ENCODE data around the gene NR2E1. TPM values are rescaled to one million over a fixed set of nuclear protein-coding genes. Genes with fewer than 3 reads are reported as not detected.

Gene NR2E1
- total RNA-seq, 1 donor from 2014 or later = not detected

GRCh38 chr6:108118810-108119768 lies 46.7 kb upstream of the NR2E1 start:
- Mint-ChIP-seq H3K9me3 (ENCODE audit: low read depth) (no peaks in the 10 kb centered on the region), H3K36me3 (ENCODE audit: insufficient read depth) (no peaks in the 10 kb centered on the region), H3K27ac (peak overlapping the region; percentile 47), H3K4me3 (ENCODE audit: low read depth) (peak overlapping the region; percentile 40), H3K4me1 (ENCODE audit: low read depth) (peaks cover 22% of the 10 kb centered on the region), H3K27me3 (peaks cover 91% of the 10 kb centered on the region)
- TF ChIP-seq CTCF (IDR thresholded peaks at IDR 0.05; ENCODE audit: unreplicated experiment) = no peak
- no peak for DNase-seq (ENCODE audit: low spot score, unreplicated experiment)

- H3K36me3 Mint-ChIP-seq (ENCODE audit: insufficient read depth) = no peaks in the 10 kb centered on the region
- peaks cover 91% of the 10 kb centered on the region for H3K27me3 Mint-ChIP-seq
- H3K27ac Mint-ChIP-seq = no peak overlapping the region
- TF ChIP-seq CTCF (IDR thresholded peaks at IDR 0.05; ENCODE audit: unreplicated experiment) = no peak
- no peaks in the 10 kb centered on the region for H3K9me3 Mint-ChIP-seq (ENCODE audit: low read depth)
- DNase-seq (ENCODE audit: low spot score, unreplicated experiment) = no peak
- peaks cover 21% of the 10 kb centered on the region for H3K4me1 Mint-ChIP-seq (ENCODE audit: low read depth)
- no peak overlapping the region for H3K4me3 Mint-ChIP-seq (ENCODE audit: low read depth)
Observed at GRCh38 chr6:108119769-108120141, 46.1 kb upstream of the NR2E1 start.

- TF ChIP-seq CTCF (IDR thresholded peaks at IDR 0.05; ENCODE audit: unreplicated experiment) = no peak
- no peak for DNase-seq (ENCODE audit: low spot score, unreplicated experiment)
- no peaks in the 10 kb centered on the region for H3K36me3 Mint-ChIP-seq (ENCODE audit: insufficient read depth)
- H3K4me1 Mint-ChIP-seq (ENCODE audit: low read depth) = peaks cover 16% of the 10 kb centered on the region
- H3K9me3 Mint-ChIP-seq (ENCODE audit: low read depth) = no peaks in the 10 kb centered on the region
- H3K27me3 Mint-ChIP-seq = peaks cover 91% of the 10 kb centered on the region
- peak overlapping the region; percentile 24 for H3K27ac Mint-ChIP-seq
- no peak overlapping the region for H3K4me3 Mint-ChIP-seq (ENCODE audit: low read depth)
Observed at GRCh38 chr6:108120311-108120710, 45.5 kb upstream of the NR2E1 start.

- no peak for TF ChIP-seq CTCF (IDR thresholded peaks at IDR 0.05; ENCODE audit: unreplicated experiment)
- no peaks in the 10 kb centered on the region for H3K36me3 Mint-ChIP-seq (ENCODE audit: insufficient read depth)
- no peak for DNase-seq (ENCODE audit: low spot score, unreplicated experiment)
- peaks cover 13% of the 10 kb centered on the region for H3K4me1 Mint-ChIP-seq (ENCODE audit: low read depth)
- H3K9me3 Mint-ChIP-seq (ENCODE audit: low read depth) = no peaks in the 10 kb centered on the region
- peaks cover 89% of the 10 kb centered on the region for H3K27me3 Mint-ChIP-seq
- H3K4me3 Mint-ChIP-seq (ENCODE audit: low read depth) = no peak overlapping the region
- H3K27ac Mint-ChIP-seq = no peak overlapping the region
Observed at GRCh38 chr6:108121612-108122011, 44.2 kb upstream of the NR2E1 start.

GRCh38 chr6:108123481-108123929 lies 42.3 kb upstream of the NR2E1 start:
- no peaks in the 10 kb centered on the region for H3K9me3 Mint-ChIP-seq (ENCODE audit: low read depth)
- no peak overlapping the region for H3K27ac Mint-ChIP-seq
- H3K4me3 Mint-ChIP-seq (ENCODE audit: low read depth) = no peak overlapping the region
- peaks cover 86% of the 10 kb centered on the region for H3K27me3 Mint-ChIP-seq
- no peaks in the 10 kb centered on the region for H3K36me3 Mint-ChIP-seq (ENCODE audit: insufficient read depth)
- TF ChIP-seq CTCF (IDR thresholded peaks at IDR 0.05; ENCODE audit: unreplicated experiment) = no peak
- no peak for DNase-seq (ENCODE audit: low spot score, unreplicated experiment)
- H3K4me1 Mint-ChIP-seq (ENCODE audit: low read depth) = peaks cover 13% of the 10 kb centered on the region
